ENCODE measurements around the gene AP1G2.
A peak's percentile ranks its signal among the peaks of the same experiment; 100 is the strongest.
"Not testable (repeated sequence)": the region's sequence is repeated elsewhere in the genome, so short reads cannot be mapped to it uniquely, and the experiment has no call there.

AP1G2 gene

GRCh38 chr14:23589606-23590005 is 22.0 kb upstream of the AP1G2 start:
- no peak overlapping the region for H3K9ac ChIP-seq (ENCODE audit: low read length)
- no peaks in the 10 kb centered on the region for H3K27me3 ChIP-seq (ENCODE audit: control insufficient read depth, insufficient read depth, low read length)
- peak overlapping the region; percentile 21 for H3K4me3 ChIP-seq (ENCODE audit: low read length)
- H3K9me3 ChIP-seq (ENCODE audit: control insufficient read depth, low read length) = no peaks in the 10 kb centered on the region
- H3K36me3 ChIP-seq (ENCODE audit: control insufficient read depth, insufficient read depth, low read length) = no peaks in the 10 kb centered on the region
- H3K4me1 ChIP-seq (ENCODE audit: control insufficient read depth, insufficient read depth, low read length) = peaks cover 8% of the 10 kb centered on the region

- no peaks in the 10 kb centered on the region for H3K36me3 ChIP-seq (ENCODE audit: control insufficient read depth, insufficient read depth, low read length)
- peak overlapping the region; percentile 21 for H3K4me3 ChIP-seq (ENCODE audit: low read length)
- H3K9ac ChIP-seq (ENCODE audit: low read length) = no peak overlapping the region
- no peaks in the 10 kb centered on the region for H3K27me3 ChIP-seq (ENCODE audit: control insufficient read depth, insufficient read depth, low read length)
- no peaks in the 10 kb centered on the region for H3K9me3 ChIP-seq (ENCODE audit: control insufficient read depth, low read length)
- peaks cover 8% of the 10 kb centered on the region for H3K4me1 ChIP-seq (ENCODE audit: control insufficient read depth, insufficient read depth, low read length)
Measured at GRCh38 chr14:23588884-23589598, 21.4 kb upstream of the AP1G2 start.

- H3K9ac ChIP-seq (ENCODE audit: low read length); H3K4me3 ChIP-seq (ENCODE audit: low read length); H3K9me3 ChIP-seq (ENCODE audit: control insufficient read depth, low read length); H3K27me3 ChIP-seq (ENCODE audit: control insufficient read depth, insufficient read depth, low read length); H3K36me3 ChIP-seq (ENCODE audit: control insufficient read depth, insufficient read depth, low read length); H3K4me1 ChIP-seq (ENCODE audit: control insufficient read depth, insufficient read depth, low read length): not testable (repeated sequence)
Measured at GRCh38 chr14:23584527-23585203, 17.1 kb upstream of the AP1G2 start.

- H3K9me3 ChIP-seq (ENCODE audit: control insufficient read depth, low read length); H3K9ac ChIP-seq (ENCODE audit: low read length); H3K27me3 ChIP-seq (ENCODE audit: control insufficient read depth, insufficient read depth, low read length); H3K36me3 ChIP-seq (ENCODE audit: control insufficient read depth, insufficient read depth, low read length); H3K4me3 ChIP-seq (ENCODE audit: low read length); H3K4me1 ChIP-seq (ENCODE audit: control insufficient read depth, insufficient read depth, low read length): not testable (repeated sequence)
Measured at GRCh38 chr14:23583761-23584526, 16.4 kb upstream of the AP1G2 start.

GRCh38 chr14:23582906-23583760 is 15.5 kb upstream of the AP1G2 start:
- Histone ChIP-seq H3K27me3 (ENCODE audit: control insufficient read depth, insufficient read depth, low read length) (peaks cover 15% of the 10 kb centered on the region), H3K4me1 (ENCODE audit: control insufficient read depth, insufficient read depth, low read length) (no peaks in the 10 kb centered on the region), H3K9me3 (ENCODE audit: control insufficient read depth, low read length) (no peaks in the 10 kb centered on the region), H3K9ac (ENCODE audit: low read length) (no peak overlapping the region), H3K4me3 (ENCODE audit: low read length) (no peak overlapping the region), H3K36me3 (ENCODE audit: control insufficient read depth, insufficient read depth, low read length) (no peaks in the 10 kb centered on the region)

GRCh38 chr14:23580948-23581281 is 13.3 kb upstream of the AP1G2 start:
- Histone ChIP-seq H3K9ac (ENCODE audit: low read length) (no peak overlapping the region), H3K4me3 (ENCODE audit: low read length) (no peak overlapping the region), H3K9me3 (ENCODE audit: control insufficient read depth, low read length) (no peaks in the 10 kb centered on the region), H3K4me1 (ENCODE audit: control insufficient read depth, insufficient read depth, low read length) (peaks cover 7% of the 10 kb centered on the region), H3K27me3 (ENCODE audit: control insufficient read depth, insufficient read depth, low read length) (peaks cover 38% of the 10 kb centered on the region), H3K36me3 (ENCODE audit: control insufficient read depth, insufficient read depth, low read length) (no peaks in the 10 kb centered on the region)

- Histone ChIP-seq H3K27me3 (ENCODE audit: control insufficient read depth, insufficient read depth, low read length) (peaks cover 43% of the 10 kb centered on the region), H3K4me1 (ENCODE audit: control insufficient read depth, insufficient read depth, low read length) (peaks cover 7% of the 10 kb centered on the region), H3K9me3 (ENCODE audit: control insufficient read depth, low read length) (no peaks in the 10 kb centered on the region), H3K9ac (ENCODE audit: low read length) (no peak overlapping the region), H3K36me3 (ENCODE audit: control insufficient read depth, insufficient read depth, low read length) (no peaks in the 10 kb centered on the region), H3K4me3 (ENCODE audit: low read length) (no peak overlapping the region)
Measured at GRCh38 chr14:23580152-23580926, 12.7 kb upstream of the AP1G2 start.

- H3K4me3 ChIP-seq (ENCODE audit: low read length) = no peak overlapping the region
- H3K27me3 ChIP-seq (ENCODE audit: control insufficient read depth, insufficient read depth, low read length) = peaks cover 49% of the 10 kb centered on the region
- peaks cover 7% of the 10 kb centered on the region for H3K4me1 ChIP-seq (ENCODE audit: control insufficient read depth, insufficient read depth, low read length)
- H3K36me3 ChIP-seq (ENCODE audit: control insufficient read depth, insufficient read depth, low read length) = no peaks in the 10 kb centered on the region
- H3K9ac ChIP-seq (ENCODE audit: low read length) = no peak overlapping the region
- H3K9me3 ChIP-seq (ENCODE audit: control insufficient read depth, low read length) = no peaks in the 10 kb centered on the region
Measured at GRCh38 chr14:23579739-23580138, 12.1 kb upstream of the AP1G2 start.

GRCh38 chr14:23579311-23579630 is 11.7 kb upstream of the AP1G2 start:
- Histone ChIP-seq H3K9ac (ENCODE audit: low read length) (no peak overlapping the region), H3K36me3 (ENCODE audit: control insufficient read depth, insufficient read depth, low read length) (no peaks in the 10 kb centered on the region), H3K9me3 (ENCODE audit: control insufficient read depth, low read length) (no peaks in the 10 kb centered on the region), H3K27me3 (ENCODE audit: control insufficient read depth, insufficient read depth, low read length) (peaks cover 50% of the 10 kb centered on the region), H3K4me3 (ENCODE audit: low read length) (no peak overlapping the region), H3K4me1 (ENCODE audit: control insufficient read depth, insufficient read depth, low read length) (peaks cover 7% of the 10 kb centered on the region)

- Histone ChIP-seq H3K9ac (ENCODE audit: low read length) (no peak within 1 kb of the TSS), H3K4me1 (ENCODE audit: control insufficient read depth, insufficient read depth, low read length) (peaks cover 7% of the 10 kb centered on the region), H3K9me3 (ENCODE audit: control insufficient read depth, low read length) (no peaks in the 10 kb centered on the region), H3K27me3 (ENCODE audit: control insufficient read depth, insufficient read depth, low read length) (peaks cover 50% of the 10 kb centered on the region), H3K4me3 (ENCODE audit: low read length) (no peak within 1 kb of the TSS), H3K36me3 (ENCODE audit: control insufficient read depth, insufficient read depth, low read length) (no peaks in the 10 kb centered on the region)
Measured at GRCh38 chr14:23578560-23579310, 11.1 kb upstream of the AP1G2 start, which contains the start of gene JPH4. Gene JPH4 (minus strand): TSS chr14:23578790. CDS start chr14:23577453, 1,337 bp downstream.

Data from mucosa of stomach (tissue), 1 donor.